ENCODE measurements around the gene PHACTR1.

Gene PHACTR1

DNA sequence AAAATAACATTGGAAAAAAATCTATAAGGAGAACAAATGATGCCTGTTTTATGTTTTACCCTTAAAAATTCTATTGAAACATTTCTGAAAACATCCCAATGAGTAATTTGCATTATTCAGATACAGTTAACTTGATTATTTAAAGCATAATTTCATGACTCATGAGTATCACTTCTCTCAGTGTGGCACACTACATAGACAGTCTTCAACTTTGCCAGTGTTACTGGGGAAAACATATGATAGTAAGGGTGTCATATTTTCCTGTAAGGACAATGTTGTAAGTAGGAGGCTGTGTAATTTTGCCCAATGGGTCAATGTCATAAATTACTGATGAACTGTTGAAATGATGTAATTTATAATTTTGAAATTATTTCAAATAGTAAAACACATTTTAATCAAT, 125.5 kb downstream of the PHACTR1 start:
- ChIA-PET CTCF (no interaction called here), POLR2A (no interaction called here)
- no peak overlapping the region for H3K4me3 ChIP-seq (ENCODE audit: low read depth, low read length)
- TF ChIP-seq, protein P1, sequence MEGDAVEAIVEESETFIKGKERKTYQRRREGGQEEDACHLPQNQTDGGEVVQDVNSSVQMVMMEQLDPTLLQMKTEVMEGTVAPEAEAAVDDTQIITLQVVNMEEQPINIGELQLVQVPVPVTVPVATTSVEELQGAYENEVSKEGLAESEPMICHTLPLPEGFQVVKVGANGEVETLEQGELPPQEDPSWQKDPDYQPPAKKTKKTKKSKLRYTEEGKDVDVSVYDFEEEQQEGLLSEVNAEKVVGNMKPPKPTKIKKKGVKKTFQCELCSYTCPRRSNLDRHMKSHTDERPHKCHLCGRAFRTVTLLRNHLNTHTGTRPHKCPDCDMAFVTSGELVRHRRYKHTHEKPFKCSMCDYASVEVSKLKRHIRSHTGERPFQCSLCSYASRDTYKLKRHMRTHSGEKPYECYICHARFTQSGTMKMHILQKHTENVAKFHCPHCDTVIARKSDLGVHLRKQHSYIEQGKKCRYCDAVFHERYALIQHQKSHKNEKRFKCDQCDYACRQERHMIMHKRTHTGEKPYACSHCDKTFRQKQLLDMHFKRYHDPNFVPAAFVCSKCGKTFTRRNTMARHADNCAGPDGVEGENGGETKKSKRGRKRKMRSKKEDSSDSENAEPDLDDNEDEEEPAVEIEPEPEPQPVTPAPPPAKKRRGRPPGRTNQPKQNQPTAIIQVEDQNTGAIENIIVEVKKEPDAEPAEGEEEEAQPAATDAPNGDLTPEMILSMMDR (IDR thresholded peaks at IDR 0.05; ENCODE audit: insufficient read depth, low read length, missing control alignments), result no peak
- DNase-seq (ENCODE audit: low read depth, low spot score), result no peak

- DNase-seq (ENCODE audit: low read depth, low spot score), result no peak
- TF ChIP-seq, protein P1 (IDR thresholded peaks at IDR 0.05; ENCODE audit: insufficient read depth, low read length, missing control alignments), result no peak
- POLR2A ChIA-PET, result no interaction called here
- H3K4me3 ChIP-seq (ENCODE audit: low read depth, low read length), result no peak overlapping the region
- CTCF ChIA-PET, result interaction anchor here (0.8 kb wide), 1 partner anchor 13 kb away, joined by 3 read pairs; no protein-coding TSS in a partner anchor
Measured at GRCh38 chr6:12842658-12843057, 126.1 kb downstream of the PHACTR1 start.

DNA sequence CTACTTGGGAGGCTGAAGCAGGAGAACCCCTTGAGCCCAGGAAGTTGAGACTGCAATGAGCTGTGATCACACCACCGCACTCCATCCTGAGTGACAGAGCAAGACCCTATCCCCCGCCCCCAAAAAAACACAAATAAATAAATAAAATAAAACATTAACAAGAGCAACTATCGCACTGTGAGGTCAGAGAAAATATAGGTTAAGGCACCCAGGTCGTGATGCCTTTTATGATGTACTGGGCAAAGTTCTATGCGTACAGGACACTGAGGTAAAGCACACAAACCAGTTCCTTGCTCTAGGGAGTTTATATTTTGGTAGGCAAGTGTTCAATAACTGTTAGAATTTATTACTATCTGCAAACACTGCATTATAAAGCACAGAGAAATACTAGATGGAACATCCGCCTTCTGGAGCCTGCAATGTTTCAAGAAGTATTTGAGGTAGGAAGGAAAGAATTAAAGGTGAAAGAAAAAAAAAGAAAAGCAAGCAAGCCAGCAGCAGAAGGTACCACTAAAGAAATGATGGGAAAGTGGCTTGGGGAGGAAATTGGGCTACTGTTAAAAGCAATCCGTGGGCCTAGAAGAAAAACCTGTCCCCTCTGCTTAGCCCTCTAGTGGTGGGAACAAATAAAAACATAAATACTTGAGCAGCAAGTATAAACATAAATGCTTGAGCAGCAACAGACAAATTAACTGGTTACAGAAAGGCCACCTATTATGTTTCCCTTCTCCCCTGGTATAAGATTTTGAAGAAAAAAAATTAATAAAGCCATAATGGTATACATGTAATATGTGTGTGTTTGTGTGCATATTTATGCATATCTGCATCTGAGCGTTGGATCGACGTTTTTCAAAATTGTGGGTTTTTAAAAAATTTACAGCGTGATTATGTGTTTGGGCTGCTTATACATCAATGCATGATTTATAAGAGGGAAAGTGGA, 128.0 kb downstream of the PHACTR1 start:
- ChIA-PET POLR2A (no interaction called here), CTCF (interaction anchor here (1.0 to 1.3 kb wide), 4 partner anchors 15 to 206 kb away, joined by 3 to 7 read pairs (median 3); no protein-coding TSS in a partner anchor)
- no peak for DNase-seq (ENCODE audit: low read depth, low spot score)
- H3K4me3 ChIP-seq (ENCODE audit: low read depth, low read length), result no peak overlapping the region
- TF ChIP-seq, protein P1 (IDR thresholded peaks at IDR 0.05; ENCODE audit: insufficient read depth, low read length, missing control alignments), result peak; percentile 26

DNA sequence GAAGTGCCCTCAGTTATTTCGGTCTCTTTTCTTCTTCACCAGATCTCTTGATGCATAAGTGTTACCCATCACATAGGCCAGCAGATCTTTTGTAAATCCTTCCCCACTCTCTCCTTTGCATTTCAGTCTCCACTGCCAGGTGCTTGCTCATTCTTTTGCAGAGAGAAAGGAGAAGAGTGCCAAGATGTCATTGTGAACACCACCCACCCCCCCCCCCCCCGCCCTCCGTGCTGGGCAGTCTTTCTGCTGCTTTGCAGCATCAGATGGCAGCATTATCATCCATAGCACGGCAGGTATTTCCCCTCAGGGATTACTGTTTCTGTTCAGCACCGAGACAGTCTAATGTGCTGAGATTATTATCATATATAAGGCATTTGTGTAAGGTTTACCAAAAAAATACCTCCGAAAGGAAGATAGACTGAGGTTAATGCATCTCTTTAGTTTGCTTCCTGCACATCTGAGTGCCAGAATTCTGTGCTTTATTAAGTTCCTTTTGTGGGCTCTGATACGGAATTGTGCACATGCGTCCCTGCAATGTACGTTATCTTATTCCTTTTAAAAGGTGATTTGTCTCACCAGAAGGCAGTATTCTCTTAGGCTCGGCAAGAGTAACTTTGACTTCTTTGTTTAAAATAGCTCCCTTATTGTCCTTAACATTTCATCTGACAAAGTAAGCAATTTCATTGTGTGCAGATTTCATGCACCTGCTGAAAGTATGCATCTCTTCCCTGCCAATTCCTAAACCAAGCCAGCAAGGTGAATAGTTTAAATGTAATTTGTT, 128.8 kb downstream of the PHACTR1 start:
- CTCF ChIA-PET, result no interaction called here
- DNase-seq (ENCODE audit: low read depth, low spot score), result no peak
- TF ChIP-seq, protein P1 (IDR thresholded peaks at IDR 0.05; ENCODE audit: insufficient read depth, low read length, missing control alignments), result no peak
- POLR2A ChIA-PET, result no interaction called here
- H3K4me3 ChIP-seq (ENCODE audit: low read depth, low read length), result no peak overlapping the region

DNA sequence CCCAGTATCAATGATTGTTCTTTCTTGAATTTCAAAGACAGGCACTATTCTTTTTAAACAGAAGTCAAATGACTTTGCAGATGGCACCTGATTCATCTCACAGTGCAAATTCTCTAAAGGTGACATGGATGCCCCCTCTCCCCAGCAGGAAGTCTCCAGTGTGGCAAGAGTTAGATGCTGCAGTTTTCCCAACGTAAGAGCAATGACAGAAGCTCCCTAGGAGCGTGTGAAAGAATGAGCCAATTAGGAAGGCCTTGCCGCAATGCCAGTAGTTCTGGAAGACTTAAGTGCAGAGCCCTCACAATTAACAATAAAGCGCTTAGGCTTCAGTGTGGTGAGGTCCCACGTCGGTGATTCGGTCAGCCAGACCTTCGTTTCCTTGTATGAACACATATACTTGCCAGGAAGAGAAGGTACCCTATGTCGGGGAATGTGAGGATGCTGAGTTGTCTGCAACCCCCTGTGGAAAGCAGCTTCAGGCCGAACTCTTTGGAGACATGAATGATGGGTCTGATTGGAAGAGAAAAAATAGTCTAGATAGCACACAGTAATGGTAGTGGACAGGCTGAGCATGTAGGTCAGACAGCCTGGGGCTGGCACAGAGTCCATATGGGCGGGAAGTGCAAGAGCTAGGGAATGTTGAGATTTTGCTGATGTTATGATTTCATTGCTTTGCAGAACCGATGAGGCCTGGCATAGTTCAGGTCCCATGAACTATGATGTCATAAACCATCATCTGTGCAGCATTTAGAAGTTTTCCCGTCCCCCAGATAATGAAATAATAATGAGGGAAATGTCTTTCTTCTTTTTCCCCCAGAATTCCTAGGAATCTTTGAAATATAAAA, 132.6 kb downstream of the PHACTR1 start:
- DNase-seq (ENCODE audit: low read depth, low spot score), result no peak
- H3K4me3 ChIP-seq (ENCODE audit: low read depth, low read length), result no peak overlapping the region
- ChIA-PET CTCF (interaction anchor here (0.6 kb wide), 1 partner anchor 12 kb away, joined by 5 read pairs; no protein-coding TSS in a partner anchor), POLR2A (no interaction called here)
- TF ChIP-seq, protein P1 (IDR thresholded peaks at IDR 0.05; ENCODE audit: insufficient read depth, low read length, missing control alignments), result no peak
